HG02763 (cell line): Measurements from ENCODE around the gene ATP6V1E1.
"Not testable (repeated sequence)": the region's sequence is repeated elsewhere in the genome, so short reads cannot be mapped to it uniquely, and the experiment has no call there.

Experiments
- ATAC-seq: cut with Tn5 transposase; IDR thresholded peaks from one replicate; pipeline ENCODE4 v1.9.1; 2021; ENCODE audit warnings: mild to moderate bottlenecking, moderate library complexity; ENCODE audit not compliant: unreplicated experiment

Gene ATP6V1E1

DNA sequence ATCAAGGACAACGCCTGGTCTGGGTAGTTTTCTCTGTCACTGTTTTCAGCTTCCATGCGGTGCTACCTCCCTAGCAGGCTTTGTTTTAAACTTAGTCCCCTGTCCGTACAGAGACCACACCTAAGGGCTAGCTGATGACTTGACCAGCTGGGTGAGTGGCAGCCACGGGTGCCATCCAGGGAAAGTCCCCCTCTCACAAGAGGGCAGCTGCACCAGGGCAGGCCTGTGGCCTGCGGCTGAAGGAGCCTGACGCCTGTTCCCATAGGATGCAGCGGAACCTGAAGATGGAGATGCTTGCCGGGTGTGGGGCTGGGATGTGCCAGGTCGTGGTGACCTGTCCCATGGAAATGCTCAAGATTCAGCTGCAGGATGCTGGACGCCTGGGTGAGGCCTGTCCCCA lies 45.4 kb downstream of the ATP6V1E1 start:
- no peak for ATAC-seq

DNA sequence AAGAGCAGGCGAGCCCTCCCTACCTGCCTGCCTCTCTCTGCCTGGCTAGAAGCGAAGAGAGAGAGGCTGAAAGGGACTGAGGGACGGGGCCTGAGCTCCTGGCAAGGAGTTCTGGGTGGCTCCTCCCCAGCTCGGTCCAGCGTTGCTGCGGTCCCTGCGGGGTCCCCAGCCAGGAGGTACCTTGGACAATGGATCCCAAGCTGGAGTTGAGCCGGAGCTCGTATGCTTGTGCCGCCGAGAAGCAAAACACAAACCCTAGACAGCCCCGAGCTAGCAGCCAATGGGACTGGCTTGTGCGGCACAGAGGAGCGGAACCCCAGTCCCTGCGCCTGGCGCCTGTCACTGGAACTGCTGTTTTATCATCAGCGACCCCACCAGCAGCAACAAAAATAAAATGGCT lies 46.9 kb downstream of the ATP6V1E1 start:
- no peak for ATAC-seq

DNA sequence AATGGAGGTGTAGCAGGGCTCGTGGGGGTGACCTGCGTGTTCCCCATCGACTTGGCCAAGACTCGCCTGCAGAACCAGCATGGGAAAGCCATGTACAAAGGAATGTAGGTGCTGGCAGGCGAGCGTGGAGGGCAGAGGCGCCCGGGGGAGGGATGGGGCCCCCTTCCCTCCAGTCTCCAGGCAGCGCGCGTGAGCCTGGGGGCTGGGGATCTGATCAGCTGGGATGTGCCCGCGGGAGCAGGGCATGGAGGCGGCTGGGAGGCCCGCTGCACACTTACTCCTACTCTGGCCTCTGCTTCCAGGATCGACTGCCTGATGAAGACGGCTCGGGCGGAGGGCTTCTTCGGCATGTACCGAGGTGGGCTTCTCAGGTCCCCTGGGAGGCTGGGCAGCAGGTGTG lies 47.5 kb downstream of the ATP6V1E1 start:
- ATAC-seq = no peak

DNA sequence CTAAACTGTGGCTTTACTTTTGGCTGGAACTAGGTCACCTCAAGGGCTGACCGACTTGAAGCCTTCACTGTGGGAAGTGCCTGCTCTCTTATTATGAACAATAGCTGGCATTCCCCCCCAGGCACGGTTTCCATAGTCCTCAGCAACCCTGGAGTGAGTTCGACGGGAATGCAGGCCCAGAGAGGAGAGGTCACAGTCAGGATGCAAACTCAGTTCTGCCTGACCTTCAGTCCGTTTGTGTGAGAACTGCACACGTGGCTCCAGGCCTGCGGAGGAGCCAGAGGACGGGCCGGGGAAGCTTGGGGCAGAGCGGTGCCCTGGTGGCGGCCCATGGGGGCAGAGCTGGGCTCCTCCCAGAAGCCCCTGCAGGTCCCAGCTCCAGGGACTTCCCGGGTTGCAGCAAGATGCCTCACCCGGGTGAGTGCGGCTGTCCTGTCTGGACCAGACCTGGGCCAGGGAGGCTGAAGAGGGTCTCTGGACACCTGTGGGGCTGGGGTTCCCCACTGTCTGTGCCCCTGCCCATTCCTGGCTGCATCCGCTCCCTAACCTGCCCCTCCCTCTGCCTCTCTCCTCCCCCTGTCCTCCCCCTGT lies 48.0 kb downstream of the ATP6V1E1 start:
- ATAC-seq = no peak

DNA sequence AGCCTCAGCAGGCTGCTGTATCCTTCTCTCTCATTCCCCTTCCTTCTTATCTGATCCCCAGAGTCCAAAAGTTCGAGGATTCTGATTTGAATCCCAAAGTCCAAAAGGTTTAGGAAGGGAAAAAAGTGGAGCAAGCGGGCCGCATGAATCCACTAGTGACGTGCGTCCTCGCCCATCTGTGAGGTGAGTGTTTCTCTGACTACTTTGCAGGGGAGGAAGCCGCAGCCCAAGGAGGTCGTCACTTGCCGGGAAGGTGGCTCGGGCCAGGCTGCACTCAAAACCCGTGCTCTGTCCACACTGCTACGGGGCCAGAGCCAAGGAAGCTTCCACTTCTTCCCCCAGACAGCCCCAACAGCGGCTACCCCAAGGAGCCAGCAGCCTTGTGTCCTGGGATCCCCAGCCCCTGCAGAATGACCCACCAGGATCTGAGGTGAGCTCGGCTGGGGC lies 49.0 kb downstream of the ATP6V1E1 start:
- ATAC-seq = no peak

DNA sequence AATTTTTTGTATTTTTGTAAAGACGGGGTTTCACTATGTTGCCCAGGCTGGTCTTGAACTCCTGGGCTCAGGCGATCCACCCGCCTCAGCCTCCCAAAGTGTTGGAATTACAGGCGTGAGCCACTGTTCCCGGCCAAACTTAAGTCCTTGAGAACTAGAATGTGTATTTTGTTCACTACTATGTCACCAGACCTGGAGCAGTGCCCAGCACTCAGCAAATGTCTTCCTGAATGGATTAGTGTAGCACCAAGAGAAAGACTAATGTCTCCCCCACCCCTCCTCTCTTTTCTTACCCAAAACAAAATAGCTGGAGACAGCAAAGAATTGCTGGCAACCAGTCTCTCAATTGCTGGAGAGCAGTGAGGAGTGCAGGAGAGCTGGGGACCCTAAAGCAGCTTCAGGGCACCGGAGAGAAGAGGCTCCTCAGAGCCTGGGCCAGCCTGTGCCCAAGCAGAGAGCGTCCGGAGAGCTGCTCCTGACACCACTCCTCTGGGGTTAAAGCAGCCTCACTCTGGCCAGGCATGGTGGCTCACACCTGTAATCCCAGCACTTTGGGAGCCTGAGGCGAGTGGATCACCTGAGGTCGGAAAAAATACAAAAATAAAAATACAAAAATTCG lies 50.3 kb downstream of the ATP6V1E1 start:
- no peak for ATAC-seq

DNA sequence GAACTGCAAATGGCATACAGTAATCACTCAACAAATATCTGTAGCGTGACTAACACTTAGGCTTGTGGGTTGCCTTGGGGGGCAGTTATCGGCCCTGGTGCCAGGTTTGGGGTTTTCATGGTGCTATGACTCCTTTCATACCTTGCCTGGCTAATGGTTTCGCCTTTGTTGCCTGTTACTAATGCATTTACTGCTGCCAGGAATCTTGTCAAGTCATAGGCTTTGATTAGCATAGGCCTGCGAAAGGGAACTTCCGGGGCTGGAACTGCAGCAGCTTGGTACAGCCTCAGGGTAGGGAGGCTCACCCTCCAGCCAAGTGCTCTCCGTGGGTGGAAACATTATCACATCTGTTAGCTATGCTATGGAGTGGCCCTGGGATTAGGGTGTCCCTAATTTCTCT lies 52.1 kb downstream of the ATP6V1E1 start:
- no peak for ATAC-seq

DNA sequence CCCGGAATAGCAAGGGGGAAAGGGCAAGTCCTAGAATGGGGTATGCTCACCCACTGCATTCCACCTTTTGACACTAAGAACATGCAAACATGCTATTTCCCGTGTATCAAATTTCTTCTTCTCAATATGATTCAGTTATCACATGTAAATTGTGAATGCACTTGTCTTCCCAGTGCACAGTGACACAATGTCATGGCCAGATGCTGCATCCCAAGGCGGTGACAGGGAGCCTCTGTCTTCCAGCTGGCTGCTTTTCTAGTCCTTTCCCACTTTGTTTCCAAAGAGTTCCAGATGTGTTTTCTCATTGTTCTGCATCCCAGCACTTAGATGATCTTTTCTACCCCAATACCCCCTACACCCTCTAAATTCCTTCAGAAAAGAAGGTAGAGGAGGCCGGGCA lies 52.9 kb downstream of the ATP6V1E1 start:
- ATAC-seq = no peak

DNA sequence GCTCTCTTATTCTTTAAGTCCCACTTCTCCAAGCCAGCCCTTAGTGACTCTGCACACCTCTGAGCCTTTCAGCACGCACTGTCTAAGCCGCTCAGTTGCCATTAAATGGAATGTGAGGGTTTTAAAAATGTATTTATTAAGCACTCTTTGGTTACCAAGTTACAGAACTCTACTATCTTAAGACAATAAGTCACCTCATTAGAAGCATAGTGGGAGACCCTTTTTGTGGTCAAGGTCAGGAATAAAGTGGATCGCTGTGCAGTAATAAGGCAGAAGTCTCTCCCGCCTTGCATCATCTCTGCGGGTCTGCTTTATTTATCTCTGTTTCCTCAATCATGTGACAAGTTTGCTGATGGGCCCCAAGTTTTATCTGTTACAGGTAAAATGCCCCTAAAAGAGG lies 53.4 kb downstream of the ATP6V1E1 start:
- ATAC-seq = no peak

DNA sequence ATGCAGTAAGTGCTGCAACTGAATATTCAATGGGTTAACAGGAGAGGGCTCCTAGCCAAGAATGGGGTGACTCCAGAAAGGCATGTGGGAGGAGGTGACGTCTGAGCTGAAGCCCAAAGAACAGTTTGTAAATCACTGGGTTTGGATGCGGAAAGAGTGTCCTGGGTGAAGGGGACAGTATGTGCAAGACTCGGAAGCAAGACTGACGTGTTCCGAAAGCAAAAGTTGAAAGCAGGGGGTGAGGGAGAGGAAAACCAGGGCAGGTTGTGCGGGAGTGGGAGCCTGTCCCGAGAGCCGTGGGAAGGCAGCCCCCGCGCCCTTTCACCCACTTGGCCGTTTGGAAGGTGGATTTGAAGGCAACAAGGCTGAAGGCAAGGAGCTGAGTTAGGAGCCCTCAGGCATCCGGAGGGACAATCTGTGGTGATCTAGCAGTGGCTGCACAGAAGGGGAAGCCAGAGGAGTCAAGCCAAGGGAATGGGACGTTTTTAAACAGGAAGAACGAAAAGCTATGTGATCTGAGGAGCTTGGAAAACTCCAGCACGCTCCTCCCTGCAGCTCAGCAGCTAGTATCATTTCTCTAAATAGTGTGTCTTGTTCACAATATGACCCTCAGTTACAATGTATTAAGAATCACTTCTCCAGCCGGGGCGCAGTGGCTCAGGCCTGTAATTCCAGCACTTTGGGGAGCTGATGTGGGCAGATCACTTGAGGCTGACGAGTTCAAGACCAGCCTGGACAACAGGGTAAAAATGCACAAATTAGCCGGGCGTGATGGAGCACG lies 57.5 kb downstream of the ATP6V1E1 start:
- ATAC-seq = no peak

DNA sequence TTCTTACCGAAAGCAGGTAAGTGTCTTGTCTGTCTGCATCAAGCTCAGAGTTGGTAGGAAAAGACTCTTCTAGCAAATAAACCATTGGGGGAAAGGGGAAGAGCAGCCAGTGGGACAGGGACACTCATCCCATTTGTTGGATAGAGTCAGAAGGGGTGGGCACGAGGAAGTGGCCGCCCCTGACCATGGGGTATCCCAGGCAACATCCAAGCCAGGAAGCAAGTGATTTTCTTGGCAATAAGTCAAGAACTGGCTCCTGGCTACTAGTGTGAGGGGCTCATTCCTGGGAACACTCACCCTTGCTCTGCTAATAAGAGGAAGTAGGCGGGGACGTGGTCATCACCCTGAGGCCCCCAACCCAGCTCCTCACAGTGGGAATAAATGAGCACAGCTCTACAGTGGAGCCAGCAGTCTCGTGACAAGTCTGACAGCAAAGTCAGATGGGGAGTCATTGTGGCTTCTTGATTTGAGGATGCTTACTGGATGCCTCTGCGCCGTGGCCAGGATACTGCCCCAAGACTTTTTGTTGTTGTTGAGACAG lies 58.5 kb downstream of the ATP6V1E1 start:
- ATAC-seq = no peak

DNA sequence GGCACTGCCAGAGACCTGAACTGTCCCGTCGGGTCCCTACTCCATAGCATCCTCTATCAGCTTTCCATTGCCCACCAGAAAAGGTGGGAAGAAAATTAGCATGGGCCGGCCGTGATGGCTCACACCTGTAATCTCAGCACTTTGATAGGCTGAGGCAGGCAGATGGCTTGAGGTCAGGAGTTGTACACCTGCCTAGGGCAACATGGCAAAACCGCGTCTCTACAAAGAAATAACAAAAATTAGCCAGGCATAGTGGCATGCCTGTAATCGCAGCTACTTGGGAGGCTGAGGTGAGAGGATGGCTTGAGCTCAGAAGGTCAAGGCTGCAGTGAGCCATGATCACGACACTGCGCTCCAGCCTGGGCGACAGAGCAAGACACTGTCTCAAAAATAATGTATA lies 61.8 kb downstream of the ATP6V1E1 start:
- ATAC-seq = no peak

DNA sequence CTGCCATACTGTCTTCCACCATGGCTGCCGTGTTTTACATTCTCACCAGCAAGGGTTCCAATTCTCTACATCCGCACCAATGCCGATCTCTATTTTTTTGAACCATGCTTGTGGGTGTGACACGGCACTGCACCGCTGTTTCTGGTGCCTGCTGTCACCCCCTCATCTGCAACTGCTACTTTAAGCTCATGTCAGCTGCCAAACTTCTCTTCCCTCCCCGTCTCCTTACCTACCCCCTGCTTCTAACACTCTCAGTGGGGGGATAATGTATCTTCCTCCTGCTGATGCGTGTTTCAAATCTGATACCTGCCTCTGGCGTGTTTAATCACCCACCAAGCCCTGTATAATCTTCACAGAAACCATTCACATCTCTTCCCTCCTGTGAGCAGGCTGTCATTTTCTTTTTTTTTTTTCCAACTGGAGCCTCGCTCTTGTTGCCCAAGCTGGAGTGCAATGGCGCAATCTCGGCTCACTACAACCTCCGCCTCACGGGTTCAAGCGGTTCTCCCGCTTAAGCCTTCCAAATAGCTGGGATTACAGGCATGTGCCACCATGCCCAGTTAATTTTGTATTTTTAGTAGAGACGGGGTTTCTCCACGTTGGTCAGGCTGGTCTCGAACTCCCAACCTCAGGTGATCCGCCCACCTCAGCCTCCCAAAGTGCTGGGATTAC lies 62.4 kb downstream of the ATP6V1E1 start:
- ATAC-seq = not testable (repeated sequence)

DNA sequence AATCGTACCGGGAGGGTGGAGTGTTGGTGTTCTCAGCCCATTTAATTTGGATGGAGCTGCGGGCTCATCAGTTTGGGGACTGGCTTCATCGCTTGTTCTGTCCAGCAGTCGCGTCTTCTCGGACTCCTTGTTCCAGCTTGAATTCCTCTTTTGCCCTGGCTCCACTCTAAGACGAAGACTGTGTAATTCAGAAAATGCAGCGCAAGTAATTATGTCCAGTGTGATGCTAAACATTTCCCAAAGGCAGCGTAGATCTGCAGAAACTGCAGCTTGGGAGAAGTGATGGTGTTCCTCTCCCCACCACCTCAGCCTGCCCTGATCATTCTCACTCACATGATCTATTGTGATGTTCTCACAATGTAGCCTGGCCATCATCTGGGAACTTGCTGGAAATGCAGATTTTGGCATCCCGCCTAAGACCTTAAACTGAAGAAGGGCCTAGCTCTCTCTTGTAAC lies 64.6 kb downstream of the ATP6V1E1 start:
- ATAC-seq = no peak

DNA sequence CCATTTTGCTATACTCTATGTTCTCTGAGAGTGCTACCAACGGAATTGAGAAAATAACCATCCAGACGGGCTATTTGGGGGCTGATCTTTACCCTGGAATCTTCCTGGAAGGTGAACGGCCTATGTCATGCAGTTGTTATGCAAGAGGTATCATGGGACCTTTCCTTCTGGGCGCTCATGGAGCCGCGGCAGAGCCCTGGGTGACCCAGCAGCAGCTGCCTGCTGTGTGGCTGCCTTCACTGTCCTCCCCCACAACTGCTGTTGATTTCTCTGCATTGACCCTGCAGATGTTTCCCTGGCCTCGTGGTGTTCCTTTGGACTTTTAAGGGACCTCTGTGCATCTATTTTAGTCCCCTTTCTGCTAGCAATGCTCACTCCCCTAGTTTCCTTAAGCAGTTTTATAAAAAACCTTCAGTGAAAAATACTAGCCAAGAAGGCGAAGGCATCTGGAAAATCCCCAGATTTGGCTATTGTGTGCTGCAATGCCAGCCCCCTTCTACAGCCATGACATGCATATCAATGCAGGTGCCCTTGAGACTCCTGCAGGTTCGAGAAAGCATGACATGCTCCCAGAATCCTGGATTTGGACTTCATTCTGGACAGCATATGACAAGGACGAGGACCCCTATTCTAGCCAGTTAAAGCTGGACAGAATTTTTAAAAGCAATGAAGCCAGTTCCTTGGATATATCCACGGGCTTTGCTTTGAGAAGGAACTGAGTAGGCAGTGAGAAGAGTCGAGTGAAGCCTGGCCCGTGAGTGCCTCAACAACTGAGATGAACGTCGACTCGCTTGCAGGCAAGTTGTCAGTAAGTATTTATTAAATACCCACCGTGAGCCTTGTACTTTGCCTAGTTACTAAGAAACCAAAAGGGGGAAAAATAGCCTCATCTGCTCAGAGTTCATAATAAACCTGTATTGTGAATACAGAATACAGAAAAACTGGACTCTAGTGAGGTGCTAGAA lies 65.4 kb downstream of the ATP6V1E1 start, which contains the start of gene SLC25A18:
SLC25A18 (plus strand) TSS at position 593 of the 965 bp plus-strand sequence. CDS start 16,447 bp downstream, outside the sequence.
- no peak for ATAC-seq

DNA sequence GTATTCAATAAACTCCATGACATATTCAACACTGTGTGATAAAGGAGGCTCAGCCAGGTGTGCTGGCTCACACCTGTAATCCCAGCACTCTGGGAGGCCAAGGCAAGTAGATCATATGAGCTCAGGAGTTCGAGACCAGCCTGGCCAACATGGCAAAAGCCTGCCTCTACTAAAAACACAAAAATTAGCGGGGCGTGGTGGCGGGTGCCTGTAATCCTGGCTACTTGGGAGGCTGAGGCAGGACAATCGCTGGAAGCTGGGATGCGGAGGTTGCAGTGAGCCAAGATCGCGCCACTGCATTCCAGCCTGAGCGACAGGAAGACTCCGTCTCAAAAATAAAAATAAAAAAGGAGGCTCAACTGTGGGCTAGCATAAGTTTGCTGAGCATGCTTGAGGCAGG lies 69.4 kb downstream of the ATP6V1E1 start:
- ATAC-seq = no peak

DNA sequence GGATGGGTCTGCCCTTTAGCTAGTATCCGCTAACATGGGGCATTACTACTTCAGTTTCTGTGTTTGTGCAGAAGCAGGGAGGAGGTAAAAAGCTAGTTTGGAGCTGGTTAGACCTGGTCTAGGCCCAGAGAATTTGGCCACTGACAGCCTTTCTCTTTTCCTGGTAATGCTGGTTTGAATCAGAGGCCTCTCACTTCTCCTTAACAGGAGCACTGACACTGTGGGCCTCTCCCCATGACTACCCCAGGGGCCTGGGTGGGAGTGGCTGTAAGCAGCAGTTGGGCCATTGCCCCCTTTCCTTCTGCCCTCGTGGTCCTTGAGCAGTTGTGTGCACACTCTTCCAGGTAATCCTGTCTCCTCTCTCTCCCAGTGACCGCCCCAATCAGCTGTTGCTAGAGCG lies 73.7 kb downstream of the ATP6V1E1 start:
- no peak for ATAC-seq

DNA sequence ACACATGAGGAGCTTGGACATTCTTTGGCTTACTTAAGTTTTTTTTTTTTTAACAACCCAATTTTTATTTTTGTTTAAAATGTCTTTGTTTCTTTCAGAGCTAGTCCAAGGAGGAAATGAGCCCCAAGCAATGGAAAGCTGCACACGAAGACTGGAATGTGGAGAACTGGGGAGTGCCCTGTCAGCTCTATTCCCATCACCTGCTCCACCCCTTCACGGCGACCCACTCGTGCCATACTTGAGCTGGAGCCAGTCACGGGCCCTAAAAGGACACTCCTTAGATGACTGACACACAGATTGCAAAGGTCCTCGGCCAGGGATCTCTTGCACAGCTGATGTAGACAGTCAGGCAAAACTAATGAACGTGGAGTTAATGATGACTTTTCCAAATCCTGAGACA lies 75.8 kb downstream of the ATP6V1E1 start:
- ATAC-seq = no peak

DNA sequence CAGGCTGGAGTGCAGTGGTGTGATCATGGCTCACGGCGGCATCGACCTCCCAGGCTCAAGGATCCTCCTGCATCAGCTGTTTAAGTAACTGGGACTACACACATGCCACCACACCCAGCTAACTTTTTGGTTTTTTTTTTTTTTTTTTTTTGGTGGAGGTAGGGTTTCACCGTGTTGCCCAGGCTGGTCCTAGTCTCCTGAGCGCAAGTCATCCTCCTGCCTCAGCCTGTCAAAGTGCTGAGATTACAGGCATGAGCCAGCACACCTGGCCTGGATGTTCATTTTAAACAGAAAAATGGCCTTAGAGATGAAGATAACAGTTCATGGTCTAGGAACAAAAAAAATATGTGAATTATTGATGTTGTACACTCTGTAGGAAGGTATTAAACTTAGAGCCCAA lies 78.9 kb downstream of the ATP6V1E1 start:
- ATAC-seq = no peak

DNA sequence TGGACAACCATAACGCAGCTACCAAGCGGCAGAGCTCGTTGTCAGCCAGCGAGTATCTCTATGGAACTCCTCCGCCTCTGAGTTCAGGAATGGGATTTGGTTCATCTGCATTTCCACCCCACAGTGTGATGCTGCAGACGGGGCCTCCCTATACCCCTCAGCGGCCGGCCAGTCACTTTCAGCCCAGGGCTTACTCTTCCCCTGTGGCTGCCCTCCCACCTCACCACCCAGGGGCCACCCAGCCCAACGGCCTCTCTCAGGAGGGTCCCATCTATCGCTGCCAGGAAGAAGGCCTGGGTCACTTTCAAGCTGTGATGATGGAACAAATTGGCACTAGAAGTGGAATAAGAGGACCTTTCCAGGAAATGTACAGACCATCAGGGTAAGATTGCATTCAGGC lies 79.4 kb downstream of the ATP6V1E1 start:
- ATAC-seq = no peak
